HG03159 (cell line): Measurements from ENCODE around the gene FLNA.
"Not testable (repeated sequence)": the region's sequence is repeated elsewhere in the genome, so short reads cannot be mapped to it uniquely, and the experiment has no call there.

Experiments used
- ATAC-seq: cut with Tn5 transposase; IDR thresholded peaks from one replicate; pipeline ENCODE4 v1.9.1; 2021; ENCODE audit warnings: mild to moderate bottlenecking, moderate library complexity; ENCODE audit not compliant: unreplicated experiment

Gene FLNA

GRCh38 chrX:154308108-154308946, 66.1 kb downstream of the FLNA start:
- no peak for ATAC-seq

GRCh38 chrX:154307202-154307601, 67.2 kb downstream of the FLNA start:
- no peak for ATAC-seq

GRCh38 chrX:154305541-154306205, 68.8 kb downstream of the FLNA start:
- no peak for ATAC-seq

- no peak for ATAC-seq
Measured at GRCh38 chrX:154304846-154305245, 69.6 kb downstream of the FLNA start.

GRCh38 chrX:154303476-154303875, 71.0 kb downstream of the FLNA start:
- no peak for ATAC-seq

GRCh38 chrX:154302998-154303397, 71.4 kb downstream of the FLNA start:
- ATAC-seq = not testable (repeated sequence)

GRCh38 chrX:154300816-154301215, 73.6 kb downstream of the FLNA start:
- no peak for ATAC-seq
